Activated T-cell treated with anti-CD3 and anti-CD28 coated beads, Interleukin-2, amount 50 U/mL, for 24 hours (primary cell): Measurements from ENCODE around the gene ABCC6.
"Not testable (repeated sequence)": the region's sequence is repeated elsewhere in the genome, so short reads cannot be mapped to it uniquely, and the experiment has no call there.

ENCODE experiments used
- DNase-seq: peaks from one replicate; pipeline ENCODE4 v3.0.0-alpha.2; 2020
- H3K27ac Mint-ChIP-seq: 2 replicates; pipeline ENCODE4 v1.8.0; 2020; ENCODE audit warnings: mild to moderate bottlenecking, mixed read lengths
- H3K27me3 Mint-ChIP-seq: 2 replicates; pipeline ENCODE4 v1.8.0; 2020; ENCODE audit warnings: mixed read lengths
- H3K36me3 Mint-ChIP-seq: 2 replicates; pipeline ENCODE4 v1.8.0; 2020; ENCODE audit warnings: low read depth, mixed read lengths
- H3K4me1 Mint-ChIP-seq: 2 replicates; pipeline ENCODE4 v1.8.0; 2020; ENCODE audit warnings: low read depth, mixed read lengths
- H3K4me3 Mint-ChIP-seq: 2 replicates; pipeline ENCODE4 v1.8.0; 2020; ENCODE audit warnings: mild to moderate bottlenecking, moderate library complexity, mixed read lengths
- H3K9me3 Mint-ChIP-seq: 2 replicates; pipeline ENCODE4 v1.8.0; 2020; ENCODE audit warnings: mixed read lengths

Gene ABCC6

GRCh38 chr16:16246578-16247262 is 23.4 kb upstream of the ABCC6 start:
- not testable (repeated sequence) for H3K4me1 Mint-ChIP-seq, DNase-seq, H3K4me3 Mint-ChIP-seq, H3K36me3 Mint-ChIP-seq, H3K27ac Mint-ChIP-seq, H3K27me3 Mint-ChIP-seq, H3K9me3 Mint-ChIP-seq

- H3K4me1 Mint-ChIP-seq, H3K27ac Mint-ChIP-seq, DNase-seq, H3K9me3 Mint-ChIP-seq, H3K36me3 Mint-ChIP-seq, H3K27me3 Mint-ChIP-seq, H3K4me3 Mint-ChIP-seq: not testable (repeated sequence)
Observed at GRCh38 chr16:16243886-16244285, 20.6 kb upstream of the ABCC6 start.

GRCh38 chr16:16240667-16241066 is 17.4 kb upstream of the ABCC6 start:
- H3K27ac Mint-ChIP-seq, H3K27me3 Mint-ChIP-seq, H3K9me3 Mint-ChIP-seq, H3K4me1 Mint-ChIP-seq, DNase-seq, H3K4me3 Mint-ChIP-seq: not testable (repeated sequence)
- H3K36me3 Mint-ChIP-seq: peaks cover 13% of the 10 kb centered on the region

GRCh38 chr16:16237738-16238137 is 14.4 kb upstream of the ABCC6 start:
- peaks cover 10% of the 10 kb centered on the region for H3K4me1 Mint-ChIP-seq
- not testable (repeated sequence) for H3K4me3 Mint-ChIP-seq, H3K27me3 Mint-ChIP-seq, H3K27ac Mint-ChIP-seq, DNase-seq, H3K9me3 Mint-ChIP-seq
- peaks cover 13% of the 10 kb centered on the region for H3K36me3 Mint-ChIP-seq

- Mint-ChIP-seq H3K36me3 (peaks cover 13% of the 10 kb centered on the region), H3K4me1 (peaks cover 10% of the 10 kb centered on the region)
- not testable (repeated sequence) for DNase-seq, H3K27ac Mint-ChIP-seq, H3K9me3 Mint-ChIP-seq, H3K4me3 Mint-ChIP-seq, H3K27me3 Mint-ChIP-seq
Observed at GRCh38 chr16:16237071-16237470, 13.8 kb upstream of the ABCC6 start.

- H3K36me3 Mint-ChIP-seq: peaks cover 11% of the 10 kb centered on the region
- not testable (repeated sequence) for H3K9me3 Mint-ChIP-seq, H3K27ac Mint-ChIP-seq, H3K4me3 Mint-ChIP-seq, DNase-seq, H3K27me3 Mint-ChIP-seq
- H3K4me1 Mint-ChIP-seq: peaks cover 10% of the 10 kb centered on the region
Observed at GRCh38 chr16:16232692-16233061, 9.4 kb upstream of the ABCC6 start.

- not testable (repeated sequence) for H3K4me3 Mint-ChIP-seq, H3K4me1 Mint-ChIP-seq, H3K27ac Mint-ChIP-seq, DNase-seq, H3K27me3 Mint-ChIP-seq, H3K9me3 Mint-ChIP-seq, H3K36me3 Mint-ChIP-seq
Observed at GRCh38 chr16:16223662-16224241, 458 bp upstream of the ABCC6 start.

- not testable (repeated sequence) for H3K36me3 Mint-ChIP-seq, H3K9me3 Mint-ChIP-seq, H3K4me1 Mint-ChIP-seq, H3K4me3 Mint-ChIP-seq, H3K27ac Mint-ChIP-seq, DNase-seq, H3K27me3 Mint-ChIP-seq
Observed at GRCh38 chr16:16221382-16221781, 1.9 kb downstream of the ABCC6 start.

GRCh38 chr16:16220449-16220848 is 2.8 kb downstream of the ABCC6 start:
- not testable (repeated sequence) for H3K9me3 Mint-ChIP-seq, H3K36me3 Mint-ChIP-seq, H3K27me3 Mint-ChIP-seq, H3K4me1 Mint-ChIP-seq, H3K27ac Mint-ChIP-seq, DNase-seq, H3K4me3 Mint-ChIP-seq

GRCh38 chr16:16218787-16219186 is 4.5 kb downstream of the ABCC6 start:
- not testable (repeated sequence) for H3K27me3 Mint-ChIP-seq, H3K9me3 Mint-ChIP-seq, H3K27ac Mint-ChIP-seq, H3K4me1 Mint-ChIP-seq, H3K4me3 Mint-ChIP-seq, DNase-seq, H3K36me3 Mint-ChIP-seq

- not testable (repeated sequence) for H3K36me3 Mint-ChIP-seq, H3K4me3 Mint-ChIP-seq, H3K4me1 Mint-ChIP-seq, DNase-seq, H3K27me3 Mint-ChIP-seq, H3K9me3 Mint-ChIP-seq, H3K27ac Mint-ChIP-seq
Observed at GRCh38 chr16:16218349-16218748, 4.9 kb downstream of the ABCC6 start.

GRCh38 chr16:16213863-16214293 is 9.4 kb downstream of the ABCC6 start:
- H3K4me1 Mint-ChIP-seq, H3K27me3 Mint-ChIP-seq, H3K4me3 Mint-ChIP-seq, H3K9me3 Mint-ChIP-seq, H3K27ac Mint-ChIP-seq, H3K36me3 Mint-ChIP-seq, DNase-seq: not testable (repeated sequence)

GRCh38 chr16:16211404-16211803 is 11.9 kb downstream of the ABCC6 start:
- H3K27ac Mint-ChIP-seq: not testable (repeated sequence)

GRCh38 chr16:16208461-16208860 is 14.8 kb downstream of the ABCC6 start:
- H3K9me3 Mint-ChIP-seq, H3K4me3 Mint-ChIP-seq, DNase-seq, H3K4me1 Mint-ChIP-seq, H3K27me3 Mint-ChIP-seq, H3K27ac Mint-ChIP-seq, H3K36me3 Mint-ChIP-seq: not testable (repeated sequence)

More at GRCh38 chr16:16211404-16211803, 11.9 kb downstream of the ABCC6 start:
- not testable (repeated sequence) for H3K27me3 Mint-ChIP-seq, H3K36me3 Mint-ChIP-seq, H3K9me3 Mint-ChIP-seq, H3K4me3 Mint-ChIP-seq, DNase-seq, H3K4me1 Mint-ChIP-seq

GRCh38 chr16:16207787-16208334 is 15.4 kb downstream of the ABCC6 start:
- not testable (repeated sequence) for DNase-seq, H3K4me3 Mint-ChIP-seq, H3K27ac Mint-ChIP-seq, H3K27me3 Mint-ChIP-seq, H3K4me1 Mint-ChIP-seq, H3K36me3 Mint-ChIP-seq, H3K9me3 Mint-ChIP-seq
